HG02981 (cell line): ENCODE results near the gene LCE6A.

Source experiments
- ATAC-seq: cut with Tn5 transposase; IDR thresholded peaks from one replicate; pipeline ENCODE4 v1.9.1; 2021; ENCODE audit warnings: mild to moderate bottlenecking, moderate library complexity; ENCODE audit not compliant: unreplicated experiment

LCE6A gene

GRCh38 chr1:152873495-152873894 lies 30.8 kb downstream of the LCE6A start:
- ATAC-seq = no peak

GRCh38 chr1:152876827-152877226 lies 34.2 kb downstream of the LCE6A start:
- no peak for ATAC-seq

DNA sequence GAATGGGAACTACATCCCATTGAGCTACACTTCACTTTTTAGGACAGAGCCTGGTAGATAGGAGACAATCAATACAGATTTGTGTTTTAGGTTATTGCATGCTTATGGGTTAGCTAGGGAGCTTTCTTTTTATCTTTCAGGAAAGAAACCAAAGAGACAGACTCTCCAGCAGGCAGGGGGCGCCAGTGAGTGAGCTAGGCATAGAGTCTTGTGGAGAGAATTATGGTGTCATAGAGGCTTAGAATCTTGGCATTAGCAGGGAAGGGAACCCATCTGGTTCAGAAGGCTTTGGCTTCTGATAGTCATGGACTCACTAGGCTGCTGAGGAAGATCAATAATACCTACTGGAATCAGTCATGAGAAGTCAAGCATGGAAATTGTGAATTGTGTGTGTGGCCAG lies 35.4 kb downstream of the LCE6A start, which contains the start of gene SMCP:
TSS of gene SMCP (plus strand) at position 281 of the 400 bp plus-strand sequence. CDS start 6,101 bp downstream, outside the sequence.
- ATAC-seq = no peak

DNA sequence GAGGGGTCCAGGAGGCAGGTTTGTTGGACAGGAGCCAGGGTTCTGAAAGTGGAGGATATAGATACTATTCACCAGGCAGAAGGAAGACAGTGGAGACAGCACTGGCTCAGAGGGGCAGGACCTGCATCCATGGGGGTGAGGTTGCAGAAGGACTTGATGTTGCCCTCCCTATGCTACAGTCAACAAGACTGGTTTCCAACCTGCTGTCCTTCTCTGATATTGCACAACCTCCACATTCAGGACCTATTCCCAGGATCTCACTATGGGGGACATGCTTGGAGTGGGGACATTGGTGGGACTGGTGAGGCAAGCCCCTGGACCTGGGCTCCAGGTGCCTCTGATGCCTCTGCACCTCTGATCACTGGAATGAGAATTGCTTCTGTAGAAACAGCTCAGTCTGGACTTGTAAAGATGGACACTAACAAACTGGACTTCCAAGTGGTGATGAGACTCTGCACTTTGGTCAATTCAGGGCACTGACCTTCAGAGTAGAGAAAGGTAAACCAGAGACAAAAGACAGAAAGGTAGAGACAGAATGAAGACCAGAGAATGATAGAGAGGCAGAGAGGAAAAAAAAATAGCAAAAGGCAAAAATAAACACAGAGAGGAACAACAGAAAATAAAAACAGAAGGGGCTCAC lies 37.0 kb downstream of the LCE6A start:
- no peak for ATAC-seq

GRCh38 chr1:152880316-152880715 lies 37.7 kb downstream of the LCE6A start:
- ATAC-seq = no peak

DNA sequence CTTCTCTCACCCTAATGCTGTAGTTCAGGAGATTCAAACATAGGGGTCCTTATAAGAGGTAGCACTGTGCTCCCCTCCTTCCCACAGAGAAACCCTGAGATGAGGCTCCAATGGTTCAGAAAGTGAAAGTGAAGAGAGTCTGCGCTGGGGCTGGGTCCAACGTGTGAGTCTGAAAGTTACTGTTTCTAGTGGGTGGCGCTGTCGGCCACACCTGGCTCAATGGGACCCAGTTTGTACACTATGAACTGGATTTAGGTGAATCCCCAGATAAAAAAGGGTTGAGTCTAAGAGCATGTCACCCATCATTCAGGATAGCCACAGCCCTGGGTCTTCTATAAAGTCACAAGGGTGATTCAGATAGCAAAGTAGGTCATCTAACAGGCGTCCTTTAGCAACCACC lies 38.3 kb downstream of the LCE6A start:
- no peak for ATAC-seq

DNA sequence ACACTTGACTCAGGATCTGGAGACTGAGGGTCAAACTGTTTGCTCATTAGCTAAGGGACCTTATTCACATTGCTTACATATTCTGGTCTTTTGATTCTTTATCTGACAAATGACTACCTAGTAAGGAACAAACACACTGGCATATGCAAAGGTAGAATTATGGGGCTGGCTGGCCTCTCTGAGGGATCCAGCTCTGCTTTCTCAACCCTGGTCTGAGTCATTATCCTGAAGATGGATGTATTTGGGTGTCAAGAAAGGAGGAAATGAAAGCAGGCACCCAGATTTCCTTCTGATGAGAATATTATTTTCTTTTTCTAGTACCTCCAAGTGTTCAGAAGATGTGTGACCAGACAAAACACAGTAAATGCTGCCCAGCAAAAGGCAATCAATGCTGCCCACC lies 41.4 kb downstream of the LCE6A start:
- ATAC-seq = no peak

GRCh38 chr1:152884506-152884905 lies 41.9 kb downstream of the LCE6A start:
- ATAC-seq = no peak

DNA sequence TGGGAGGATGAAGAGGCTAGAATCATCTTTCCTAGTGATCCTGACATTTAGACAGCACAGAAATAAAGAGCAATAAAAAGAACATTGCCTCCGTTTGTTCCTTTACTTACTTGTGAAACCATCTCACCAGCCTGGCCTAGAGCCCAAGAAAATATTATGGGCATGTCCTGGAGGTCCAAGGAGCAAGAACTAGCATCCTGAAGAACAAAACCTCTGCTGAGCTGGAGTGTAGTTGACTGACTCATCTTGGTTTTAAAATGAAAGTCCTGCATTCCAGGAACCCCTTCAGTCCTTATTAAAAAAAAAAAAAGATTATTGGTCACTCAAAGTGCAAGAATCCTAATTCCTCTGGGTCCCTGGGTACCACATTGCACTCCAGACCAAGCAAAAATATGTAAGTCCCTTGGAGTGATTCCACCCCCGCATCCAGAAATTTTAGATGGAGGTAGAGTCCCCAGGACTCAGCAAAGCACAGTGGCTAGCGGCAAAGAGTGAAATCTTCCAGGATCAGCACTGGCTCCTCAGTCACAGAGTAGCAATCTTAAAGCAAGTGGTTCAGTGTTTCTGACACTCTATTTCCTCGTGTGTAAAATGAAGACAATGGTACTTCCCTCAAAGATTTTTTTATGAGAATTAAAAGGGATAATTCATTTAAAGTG lies 42.4 kb downstream of the LCE6A start:
- no peak for ATAC-seq

- no peak for ATAC-seq
These were observed 43.4 kb downstream of the LCE6A start for GRCh38 chr1:152886085-152886484.

- ATAC-seq = no peak
These were observed 44.2 kb downstream of the LCE6A start for GRCh38 chr1:152886758-152887409.

DNA sequence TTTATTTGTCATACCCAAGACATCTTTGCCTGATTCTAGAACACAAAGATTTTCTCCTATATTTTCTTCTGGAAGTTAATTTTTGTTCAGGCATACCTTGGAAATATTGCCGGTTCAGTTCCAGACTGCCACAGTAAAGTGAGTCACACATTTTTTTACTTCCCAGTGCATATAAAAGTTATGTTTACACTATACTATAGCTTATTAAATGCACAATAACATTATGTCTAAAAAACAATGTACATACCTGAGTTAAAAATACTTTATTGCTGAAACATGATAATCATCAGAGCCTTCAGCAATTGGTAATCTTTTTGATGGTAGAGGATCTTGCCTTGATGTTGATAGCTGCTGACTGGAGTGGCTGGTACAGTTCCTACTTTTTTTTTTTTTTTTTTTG lies 45.5 kb downstream of the LCE6A start:
- ATAC-seq = no peak
